GM10248 (cell line): Measurements from ENCODE around the gene AHNAK2.

Experiments used
- CTCF ChIA-PET: fragments of 300-600 bp; sonication (Branson Sonifier 250); formaldehyde crosslinking; extraction: SDS; loops from one replicate; lab custom pipeline; 2021; ENCODE audit warnings: antibody characterized with exemption; lab: Yijun Ruan, JAX
- POLR2A ChIA-PET: fragments of 350-650 bp; sonication (Branson Sonifier 250); formaldehyde crosslinking; extraction: SDS; loops from one replicate; lab custom pipeline; 2020; ENCODE audit warnings: antibody characterized with exemption; lab: Yijun Ruan, JAX
- DNase-seq: peaks from one replicate; pipeline ENCODE4 v3.0.0; 2012; ENCODE audit errors: extremely low spot score
- CTCF ChIP-seq: IDR thresholded peaks from 2 replicates; pipeline ENCODE4 v1.5.1; 2012; ENCODE audit warnings: mild to moderate bottlenecking, low read depth; ENCODE audit errors: extremely low read depth, missing control alignments, control extremely low read depth

Gene AHNAK2

DNA sequence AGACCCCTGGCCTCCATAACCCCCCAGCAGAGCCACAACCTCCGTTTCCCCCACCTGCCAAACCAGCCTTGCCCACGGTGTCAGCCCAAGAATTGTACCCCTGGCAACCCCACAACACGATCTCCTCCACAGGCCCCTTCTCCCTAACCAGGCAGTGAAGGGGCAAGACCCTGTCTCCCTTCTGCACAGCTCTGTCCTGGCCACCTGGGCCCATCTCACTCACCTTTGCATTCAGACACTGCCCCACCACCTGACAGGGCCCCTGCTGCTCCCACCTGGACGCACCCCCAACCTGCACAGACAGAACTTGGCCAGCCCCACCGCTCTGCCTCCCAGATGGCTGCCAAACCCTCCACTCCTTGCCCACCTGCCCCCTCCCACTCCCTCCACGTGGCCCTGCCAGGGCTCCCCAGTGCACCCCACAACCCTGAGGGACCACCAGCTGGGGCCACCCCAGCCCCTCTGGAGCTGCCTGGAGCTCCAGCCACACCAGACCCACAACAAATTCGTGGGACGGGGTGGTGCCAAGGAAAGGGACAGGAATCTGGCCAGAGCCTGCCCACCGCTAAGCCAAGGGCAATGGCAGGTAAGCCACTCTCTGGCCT lies 11.8 kb downstream of the AHNAK2 start:
- TF ChIP-seq CTCF: no peak
- CTCF ChIA-PET: interaction anchor here (2.0 kb wide), 1 partner anchor 9 kb away, joined by 8 read pairs; no protein-coding TSS in a partner anchor
- POLR2A ChIA-PET: no interaction called here
- no peak for DNase-seq

GRCh38 chr14:104965561-104966231 lies 12.5 kb downstream of the AHNAK2 start:
- CTCF ChIA-PET: interaction anchor here (1.2 to 3.0 kb wide), 2 partner anchors 9 to 69 kb away, joined by 3 to 17 read pairs; no protein-coding TSS in a partner anchor
- TF ChIP-seq CTCF: no peak
- DNase-seq: no peak
- POLR2A ChIA-PET: no interaction called here

DNA sequence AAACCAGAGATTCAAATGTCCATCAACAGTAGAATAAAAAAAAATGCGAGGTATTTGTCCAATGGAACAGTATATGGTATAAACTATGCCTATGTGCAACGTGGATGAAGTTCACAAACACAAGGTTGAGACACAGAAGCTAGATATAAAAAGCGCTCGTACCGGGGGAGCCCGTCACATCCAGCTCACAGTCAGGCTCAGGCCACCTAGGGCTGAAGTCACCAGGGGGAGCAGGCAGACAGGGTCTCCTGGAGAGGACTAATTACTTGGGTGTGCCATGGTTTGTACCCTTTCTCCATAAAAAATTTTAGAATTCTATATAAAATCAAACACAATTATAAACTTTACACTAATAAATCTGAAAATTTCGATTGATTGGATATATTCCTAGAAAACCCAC lies 13.6 kb downstream of the AHNAK2 start:
- ChIA-PET CTCF (interaction anchor here (0.8 to 3.0 kb wide), 5 partner anchors 10 to 196 kb away, joined by 3 to 17 read pairs (median 4); no protein-coding TSS in a partner anchor), POLR2A (no interaction called here)
- DNase-seq: no peak
- no peak for TF ChIP-seq CTCF

- TF ChIP-seq CTCF: no peak
- DNase-seq: no peak
- CTCF ChIA-PET: no interaction called here
- POLR2A ChIA-PET: no interaction called here
These were observed 20.7 kb downstream of the AHNAK2 start for GRCh38 chr14:104957146-104958113.

- TF ChIP-seq CTCF: no peak
- DNase-seq: no peak
- POLR2A ChIA-PET: no interaction called here
- CTCF ChIA-PET: no interaction called here
These were observed 21.8 kb downstream of the AHNAK2 start for GRCh38 chr14:104956290-104956890.

GRCh38 chr14:104955396-104955770 lies 22.8 kb downstream of the AHNAK2 start:
- CTCF ChIA-PET: interaction anchor here (1.6 to 1.8 kb wide), 2 partner anchors 61 to 90 kb away, joined by 3 to 5 read pairs; no protein-coding TSS in a partner anchor
- DNase-seq: no peak
- TF ChIP-seq CTCF: no peak
- POLR2A ChIA-PET: no interaction called here
